DOHH2 (cell line): ENCODE measurements around the gene CCDC106.

Experiments used
- H3F3A ChIP-seq: fragments of 200-600 bp; sonication (generic), shearing (Covaris generic); 2 replicates; pipeline ENCODE4 v1.6.0; 2016; ENCODE audit warnings: antibody characterized with exemption, mild to moderate bottlenecking; ENCODE audit not compliant: control insufficient read depth, insufficient read depth
- H3K27ac ChIP-seq: fragments of 200-600 bp; sonication (generic); 2 replicates; pipeline ENCODE4 v1.5.1; 2014; ENCODE audit warnings: low read depth, mild to moderate bottlenecking, low read length, moderate library complexity
- H3K27me3 ChIP-seq: fragments of 200-600 bp; sonication (generic); 2 replicates; pipeline ENCODE4 v1.6.1; 2014; ENCODE audit warnings: mild to moderate bottlenecking, low read length, mixed read lengths; ENCODE audit not compliant: control insufficient read depth
- H3K36me3 ChIP-seq: fragments of 200-600 bp; sonication (generic); 2 replicates; pipeline ENCODE4 v1.6.1; 2014; ENCODE audit warnings: mild to moderate bottlenecking, low read length, moderate library complexity, mixed read lengths; ENCODE audit not compliant: control insufficient read depth
- H3K4me1 ChIP-seq: fragments of 200-600 bp; sonication (generic); 2 replicates; pipeline ENCODE4 v1.6.1; 2014; ENCODE audit warnings: mild to moderate bottlenecking, low read length, mixed read lengths; ENCODE audit not compliant: control insufficient read depth
- H3K4me2 ChIP-seq: fragments of 200-600 bp; sonication (generic); 2 replicates; pipeline ENCODE4 v1.6.0; 2014; ENCODE audit warnings: mild to moderate bottlenecking, low read length, moderate library complexity
- H3K4me3 ChIP-seq: fragments of 200-600 bp; sonication (generic); 2 replicates; pipeline ENCODE4 v1.5.1; 2014; ENCODE audit warnings: mild to moderate bottlenecking, low read length, mixed read lengths
- H3K79me2 ChIP-seq: fragments of 200-600 bp; sonication (generic); 2 replicates; pipeline ENCODE4 v1.6.1; 2014; ENCODE audit warnings: mild to moderate bottlenecking, low read length, mixed read lengths; ENCODE audit not compliant: control insufficient read depth
- H3K9me2 ChIP-seq: fragments of 200-600 bp; sonication (generic); replicated peaks from 2 replicates; pipeline ENCODE4 v1.6.1; 2014; ENCODE audit warnings: mild to moderate bottlenecking, low read length, mixed read lengths; ENCODE audit not compliant: control insufficient read depth
- H3K9me3 ChIP-seq: fragments of 200-600 bp; sonication (generic); 2 replicates; pipeline ENCODE4 v1.6.1; 2014; ENCODE audit warnings: antibody characterized with exemption, low read length, mixed read lengths; ENCODE audit not compliant: control insufficient read depth, insufficient read depth
- H4K20me1 ChIP-seq: fragments of 200-600 bp; sonication (generic); 2 replicates; pipeline ENCODE4 v1.6.0; 2014; ENCODE audit warnings: low read depth, mild to moderate bottlenecking, antibody characterized with exemption, low read length, moderate library complexity; ENCODE audit not compliant: control insufficient read depth, insufficient read depth
- CTCF ChIP-seq: fragments of 200-600 bp; sonication (generic); IDR thresholded peaks from one replicate; pipeline ENCODE4 v1.5.1; 2014; ENCODE audit warnings: antibody characterized with exemption, mild to moderate bottlenecking, low read depth, low read length; ENCODE audit not compliant: poor library complexity, severe bottlenecking
- EZH2phosphoT487 ChIP-seq: fragments of 200-600 bp; sonication (generic); IDR thresholded peaks from 2 replicates; pipeline ENCODE4 v1.6.1; 2017; ENCODE audit warnings: borderline replicate concordance, mild to moderate bottlenecking, antibody characterized with exemption, low read length, moderate library complexity, mixed read lengths

Gene CCDC106

GRCh38 chr19:55652311-55653128 lies 4.5 kb downstream of the CCDC106 start:
- Histone ChIP-seq H4K20me1 (peaks cover 7% of the 10 kb centered on the region; the same call in 1 of the 2 replicates), H3K79me2 (peaks cover 64% of the 10 kb centered on the region), H3K9me2 (no peaks in the 10 kb centered on the region), H3F3A (peaks cover 3% of the 10 kb centered on the region), H3K4me2 (peak overlapping the region; percentile 82; the same call in 1 of the 2 replicates), H3K9me3 (no peaks in the 10 kb centered on the region), H3K4me3 (peak overlapping the region; percentile 96; the same call in 1 of the 2 replicates), H3K4me1 (peaks cover 35% of the 10 kb centered on the region), H3K36me3 (peaks cover 82% of the 10 kb centered on the region), H3K27ac (no peak overlapping the region), H3K27me3 (no peaks in the 10 kb centered on the region)
- no peak for TF ChIP-seq EZH2phosphoT487
- no peak for TF ChIP-seq CTCF

- H3K79me2 ChIP-seq = peaks cover 65% of the 10 kb centered on the region
- H3K36me3 ChIP-seq = peaks cover 82% of the 10 kb centered on the region
- peak overlapping the region; percentile 91 for H3K27ac ChIP-seq
- no peaks in the 10 kb centered on the region for H3K27me3 ChIP-seq
- TF ChIP-seq EZH2phosphoT487 = no peak
- peak; percentile 99 for TF ChIP-seq CTCF
- H3K9me3 ChIP-seq = no peaks in the 10 kb centered on the region
- peaks cover 16% of the 10 kb centered on the region for H4K20me1 ChIP-seq
- peak overlapping the region; percentile 96 for H3K4me3 ChIP-seq
- H3K4me2 ChIP-seq = peak overlapping the region; percentile 82
- no peaks in the 10 kb centered on the region for H3F3A ChIP-seq
- H3K9me2 ChIP-seq = no peaks in the 10 kb centered on the region
- peaks cover 42% of the 10 kb centered on the region for H3K4me1 ChIP-seq
Measured at GRCh38 chr19:55653651-55654322, 5.8 kb downstream of the CCDC106 start.

- Histone ChIP-seq H4K20me1 (peaks cover 23% of the 10 kb centered on the region), H3K4me1 (peaks cover 42% of the 10 kb centered on the region), H3K4me2 (peak overlapping the region; percentile 82), H3K36me3 (peaks cover 82% of the 10 kb centered on the region), H3K27ac (peak overlapping the region; percentile 91), H3F3A (no peaks in the 10 kb centered on the region), H3K4me3 (peak overlapping the region; percentile 96), H3K9me2 (no peaks in the 10 kb centered on the region), H3K79me2 (peaks cover 65% of the 10 kb centered on the region), H3K27me3 (no peaks in the 10 kb centered on the region), H3K9me3 (no peaks in the 10 kb centered on the region)
- no peak for TF ChIP-seq CTCF
- TF ChIP-seq EZH2phosphoT487 = no peak
Measured at GRCh38 chr19:55654323-55654867, 6.4 kb downstream of the CCDC106 start.
